ENCODE data around the gene HYLS1. TPM values are rescaled to one million over a fixed set of nuclear protein-coding genes. Genes with fewer than 3 reads are reported as not detected.

The HYLS1 gene
- total and polyA plus RNA-seq, 4 experiments from 2014 or later = 8.1 to 9.6 (median 8.6) TPM

DNA sequence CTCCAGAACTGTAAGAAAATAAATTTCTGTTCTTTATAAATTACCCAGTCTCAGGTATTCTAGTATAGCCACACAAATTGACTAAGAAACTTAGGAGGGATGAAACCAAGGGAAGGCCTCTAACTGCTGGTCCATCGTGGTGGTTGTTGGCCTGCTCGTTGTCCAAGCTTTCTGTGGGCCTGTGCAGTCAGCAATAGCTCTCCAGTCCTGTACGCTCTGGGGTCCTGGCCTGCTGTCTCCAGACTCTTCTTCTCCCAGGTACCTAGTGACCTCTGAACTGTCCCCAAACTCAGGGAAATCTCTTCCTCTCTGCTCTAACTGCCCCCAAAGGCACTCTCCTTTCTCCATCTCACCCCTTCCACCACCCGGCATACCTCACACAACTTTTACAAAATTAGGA, 52.7 kb downstream of the HYLS1 start:
- Histone ChIP-seq H3K27me3 (ENCODE audit: insufficient read depth, low read length) (peaks cover 6% of the 10 kb centered on the region), H3K36me3 (ENCODE audit: insufficient read depth, low read length) (no peaks in the 10 kb centered on the region), H3K9me3 (ENCODE audit: control insufficient read depth in 1 of 2, low read length in 2 of 2) (no peaks in the 10 kb centered on the region), H3K4me3 (ENCODE audit: low read length in 2 of 2) (no peak overlapping the region), H3K4me1 (ENCODE audit: insufficient read depth, low read length) (peaks cover 5% of the 10 kb centered on the region), H3K27ac (ENCODE audit: low read depth, low read length) (no peak overlapping the region)
- H3K27me3 Mint-ChIP-seq = peaks cover 0 to 3% of the 10 kb centered on the region in 2 donors
- CTCF ChIA-PET (ENCODE audit: partially characterized antibody) = interaction anchor here (1.1 to 4.3 kb wide), 5 partner anchors 19 to 271 kb away, joined by 3 to 22 read pairs (median 4); no protein-coding TSS in a partner anchor
- POLR2A ChIA-PET (ENCODE audit: partially characterized antibody) = no interaction called here
- H3K4me1 Mint-ChIP-seq = peaks cover 6 to 19% (median 9%) of the 10 kb centered on the region in 4 donors
- DNase-seq = no peak
- H3K27ac Mint-ChIP-seq = peak overlapping the region in 1 of 7 donors; percentile 1
- H3K9me3 Mint-ChIP-seq = no peaks in the 10 kb centered on the region
- intact Hi-C loops (cut with micrococcal nuclease) = no loop called here
- H3K4me3 Mint-ChIP-seq = no peak overlapping the region
- no peaks in the 10 kb centered on the region for H3K36me3 Mint-ChIP-seq

DNA sequence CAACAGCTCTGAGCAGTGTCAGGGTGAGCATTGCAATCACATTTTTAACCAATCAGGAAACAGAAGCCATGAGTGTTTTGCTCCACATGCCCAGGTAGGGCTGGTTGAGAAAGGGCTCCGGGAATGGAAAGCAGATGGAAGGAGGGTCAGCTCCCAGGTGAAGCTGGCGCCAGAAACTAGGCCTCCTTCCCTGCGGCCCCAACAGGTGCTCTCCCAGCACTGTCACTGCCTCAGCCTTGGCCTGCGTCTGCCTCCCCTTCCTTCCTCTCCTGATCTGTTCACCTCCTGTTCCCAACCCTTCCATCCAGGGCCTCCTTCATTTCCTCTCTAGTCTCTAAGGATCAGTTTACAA, 53.8 kb downstream of the HYLS1 start:
- H3K9me3 Mint-ChIP-seq = no peaks in the 10 kb centered on the region
- ChIA-PET CTCF (ENCODE audit: partially characterized antibody) (interaction anchor here (1.0 to 4.3 kb wide), 4 partner anchors 16 to 252 kb away, joined by 3 to 22 read pairs (median 4); no protein-coding TSS in a partner anchor), POLR2A (ENCODE audit: partially characterized antibody) (no interaction called here)
- no peaks in the 10 kb centered on the region for H3K9me3 ChIP-seq (ENCODE audit: control insufficient read depth in 1 of 2, low read length in 2 of 2)
- no peak overlapping the region for H3K4me3 ChIP-seq (ENCODE audit: low read length in 2 of 2)
- H3K36me3 Mint-ChIP-seq = no peaks in the 10 kb centered on the region
- peaks cover 6% of the 10 kb centered on the region for H3K27me3 ChIP-seq (ENCODE audit: insufficient read depth, low read length)
- peaks cover 6 to 19% (median 9%) of the 10 kb centered on the region in 4 donors for H3K4me1 Mint-ChIP-seq
- peaks cover 5% of the 10 kb centered on the region for H3K4me1 ChIP-seq (ENCODE audit: insufficient read depth, low read length)
- H3K27ac Mint-ChIP-seq = no peak overlapping the region
- no peak for DNase-seq
- peaks cover 0 to 3% of the 10 kb centered on the region in 2 donors for H3K27me3 Mint-ChIP-seq
- no peak overlapping the region for H3K4me3 Mint-ChIP-seq
- intact Hi-C loops (cut with micrococcal nuclease) = no loop called here
- no peak overlapping the region for H3K27ac ChIP-seq (ENCODE audit: low read depth, low read length)
- H3K36me3 ChIP-seq (ENCODE audit: insufficient read depth, low read length) = no peaks in the 10 kb centered on the region

DNA sequence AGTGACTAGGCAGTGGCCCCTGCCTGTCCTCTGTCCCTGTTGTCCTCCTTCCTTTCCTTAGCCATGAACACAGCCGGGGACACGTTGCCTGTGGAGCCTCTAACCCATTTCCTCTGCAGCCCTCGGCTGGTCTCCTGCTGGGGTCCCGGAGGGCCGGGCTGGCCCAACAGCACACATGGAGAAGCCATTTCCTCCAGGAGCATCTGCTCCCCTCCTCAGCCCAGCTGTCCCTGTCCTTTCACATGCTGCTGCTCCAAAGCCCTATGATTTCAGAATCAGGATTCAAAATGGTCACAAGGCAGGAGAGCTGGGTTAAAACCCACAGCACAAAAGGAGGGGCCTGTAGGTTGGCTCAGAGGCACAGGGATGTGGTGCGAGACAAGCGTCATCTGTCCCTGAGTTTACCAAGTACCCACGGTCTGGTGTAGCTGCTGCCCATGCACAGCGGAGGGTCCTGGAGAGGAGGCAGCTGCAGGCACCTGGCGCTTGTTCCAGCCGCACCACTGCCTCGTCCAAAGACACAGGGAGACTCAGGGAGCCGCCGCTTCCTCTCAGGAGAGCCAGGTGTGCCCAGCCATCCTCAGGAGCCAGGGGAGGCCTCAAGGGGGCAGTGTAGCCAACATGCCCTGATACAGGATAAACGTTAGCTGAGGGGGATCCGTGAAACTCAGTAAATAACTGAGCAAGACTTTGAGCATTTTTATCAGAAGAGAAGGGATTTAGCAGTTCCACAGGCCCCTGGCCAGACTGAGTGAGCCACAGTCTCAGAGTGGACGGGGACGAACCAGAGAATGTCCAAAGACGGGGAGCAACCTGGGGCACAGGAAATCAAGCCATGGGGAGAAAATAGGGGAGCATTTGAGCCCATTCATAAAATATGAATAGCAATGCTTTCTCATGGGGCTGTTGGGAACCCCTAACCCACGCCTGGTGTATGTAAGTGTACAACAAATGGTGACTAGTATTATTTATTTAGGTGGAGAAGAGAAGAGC, 54.4 kb downstream of the HYLS1 start:
- Histone ChIP-seq H3K4me3 (ENCODE audit: low read length in 2 of 2) (no peak overlapping the region), H3K36me3 (ENCODE audit: insufficient read depth, low read length) (no peaks in the 10 kb centered on the region), H3K27ac (ENCODE audit: low read depth, low read length) (no peak overlapping the region), H3K27me3 (ENCODE audit: insufficient read depth, low read length) (peaks cover 6% of the 10 kb centered on the region), H3K4me1 (ENCODE audit: insufficient read depth, low read length) (peaks cover 5% of the 10 kb centered on the region), H3K9me3 (ENCODE audit: control insufficient read depth in 1 of 2, low read length in 2 of 2) (no peaks in the 10 kb centered on the region)
- Mint-ChIP-seq H3K4me3 (peak overlapping the region in 4 of 8 donors; percentile 5 to 61 (median 48)), H3K4me1 (peaks cover 6 to 19% (median 9%) of the 10 kb centered on the region in 4 donors), H3K9me3 (no peaks in the 10 kb centered on the region), H3K36me3 (no peaks in the 10 kb centered on the region), H3K27me3 (peaks cover 0 to 3% of the 10 kb centered on the region in 2 donors), H3K27ac (peak overlapping the region in 2 of 7 donors; percentile 6 to 55)
- peak in 4 of 5 donors; percentile 27 to 29 (median 29) for DNase-seq
- intact Hi-C loops (cut with micrococcal nuclease) = no loop called here
- POLR2A ChIA-PET (ENCODE audit: partially characterized antibody) = no interaction called here
- CTCF ChIA-PET (ENCODE audit: partially characterized antibody) = interaction anchor here (0.6 to 3.2 kb wide), 12 partner anchors 16 to 539 kb away, joined by 3 to 41 read pairs (median 4); no protein-coding TSS in a partner anchor

DNA sequence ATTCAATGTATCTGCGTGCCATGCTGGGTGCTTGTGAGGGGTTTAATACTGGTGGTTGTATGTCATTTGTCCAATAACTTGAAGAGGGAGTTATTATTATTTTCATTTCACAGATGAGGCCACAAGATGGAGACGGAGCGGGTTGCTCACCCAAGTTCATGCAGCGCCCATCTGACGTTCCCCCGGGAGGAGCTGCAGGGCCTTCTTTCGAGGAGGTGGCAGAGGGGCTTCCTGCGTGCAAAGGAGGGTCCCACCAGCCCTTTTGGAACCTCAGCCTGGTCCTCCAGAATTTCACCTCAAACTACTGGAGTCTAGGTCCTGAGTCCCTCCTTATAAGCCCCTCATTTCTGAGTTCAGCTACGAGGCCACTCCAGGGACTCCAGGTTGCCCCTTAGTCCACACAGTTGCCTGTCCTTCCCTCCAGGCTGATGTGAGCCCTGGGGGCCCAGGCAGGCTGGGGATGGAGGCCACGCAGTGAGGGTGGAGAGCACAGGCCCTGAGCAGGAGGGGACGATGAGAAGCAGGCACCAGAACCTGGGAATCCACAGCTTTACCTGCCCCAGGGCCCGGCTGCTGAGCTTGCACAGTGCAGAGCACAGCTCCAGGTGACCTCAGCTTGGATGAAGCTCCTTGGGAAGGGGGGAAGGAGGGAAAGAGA, 55.4 kb downstream of the HYLS1 start:
- H3K27ac Mint-ChIP-seq = no peak overlapping the region
- no peak overlapping the region for H3K27ac ChIP-seq (ENCODE audit: low read depth, low read length)
- H3K4me3 ChIP-seq (ENCODE audit: low read length in 2 of 2) = no peak overlapping the region
- intact Hi-C loops (cut with micrococcal nuclease) = no loop called here
- H3K9me3 Mint-ChIP-seq = no peaks in the 10 kb centered on the region
- H3K36me3 ChIP-seq (ENCODE audit: insufficient read depth, low read length) = no peaks in the 10 kb centered on the region
- no peak for DNase-seq
- peaks cover 5% of the 10 kb centered on the region for H3K27me3 ChIP-seq (ENCODE audit: insufficient read depth, low read length)
- H3K4me1 ChIP-seq (ENCODE audit: insufficient read depth, low read length) = peaks cover 5% of the 10 kb centered on the region
- peaks cover 6 to 19% (median 9%) of the 10 kb centered on the region in 4 donors for H3K4me1 Mint-ChIP-seq
- no peaks in the 10 kb centered on the region for H3K36me3 Mint-ChIP-seq
- POLR2A ChIA-PET (ENCODE audit: partially characterized antibody) = no interaction called here
- H3K9me3 ChIP-seq (ENCODE audit: control insufficient read depth in 1 of 2, low read length in 2 of 2) = no peaks in the 10 kb centered on the region
- peaks cover 0 to 3% of the 10 kb centered on the region in 2 donors for H3K27me3 Mint-ChIP-seq
- H3K4me3 Mint-ChIP-seq = no peak overlapping the region
- CTCF ChIA-PET (ENCODE audit: partially characterized antibody) = interaction anchor here (0.9 to 3.2 kb wide), 9 partner anchors 10 to 538 kb away, joined by 3 to 41 read pairs (median 6); no protein-coding TSS in a partner anchor

DNA sequence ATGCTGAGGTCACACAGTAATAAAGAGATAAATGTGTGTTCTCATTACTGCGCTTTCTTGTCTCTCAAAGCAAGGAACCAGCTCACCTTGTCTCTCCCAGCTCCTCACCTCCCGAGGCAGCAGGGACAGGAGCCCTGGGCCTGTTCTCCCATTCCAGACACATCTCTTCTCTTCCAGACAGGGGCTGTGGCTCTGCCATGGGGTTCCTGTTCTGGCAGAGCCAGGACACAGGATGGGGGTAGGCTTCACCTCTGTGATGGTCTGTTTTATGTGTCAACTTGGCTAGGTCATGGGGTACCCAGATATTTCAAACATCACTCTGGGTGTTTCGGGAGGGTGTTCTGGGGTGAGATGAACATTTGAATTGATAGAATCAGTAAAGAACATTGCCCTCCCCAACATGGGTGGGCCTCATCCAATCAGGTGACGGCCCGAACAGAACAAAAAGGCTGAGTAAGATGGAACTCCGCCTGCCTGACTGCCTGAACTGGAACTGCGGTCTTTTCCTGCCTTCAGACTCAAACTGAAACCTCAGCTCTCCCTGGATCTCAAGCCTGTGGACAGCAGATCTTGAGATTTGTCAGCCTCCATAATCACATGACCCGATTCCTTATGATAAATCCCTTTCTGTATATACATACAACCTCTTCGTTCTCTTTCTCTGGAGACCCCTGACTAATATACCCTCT, 56.3 kb downstream of the HYLS1 start:
- DNase-seq = no peak
- no peaks in the 10 kb centered on the region for H3K9me3 ChIP-seq (ENCODE audit: control insufficient read depth in 1 of 2, low read length in 2 of 2)
- no peaks in the 10 kb centered on the region for H3K27me3 ChIP-seq (ENCODE audit: insufficient read depth, low read length)
- H3K4me3 ChIP-seq (ENCODE audit: low read length in 2 of 2) = no peak overlapping the region
- Mint-ChIP-seq H3K4me3 (no peak overlapping the region), H3K4me1 (peaks cover 4 to 12% (median 6%) of the 10 kb centered on the region in 4 donors), H3K27me3 (peaks cover 0 to 3% of the 10 kb centered on the region in 2 donors), H3K36me3 (no peaks in the 10 kb centered on the region), H3K9me3 (no peaks in the 10 kb centered on the region), H3K27ac (no peak overlapping the region)
- no peak overlapping the region for H3K27ac ChIP-seq (ENCODE audit: low read depth, low read length)
- intact Hi-C loops (cut with micrococcal nuclease) = no loop called here
- H3K36me3 ChIP-seq (ENCODE audit: insufficient read depth, low read length) = no peaks in the 10 kb centered on the region
- ChIA-PET CTCF (ENCODE audit: partially characterized antibody) (interaction anchor here (0.9 to 3.2 kb wide), 6 partner anchors 9 to 254 kb away, joined by 3 to 41 read pairs (median 5); no protein-coding TSS in a partner anchor), POLR2A (ENCODE audit: partially characterized antibody) (no interaction called here)
- H3K4me1 ChIP-seq (ENCODE audit: insufficient read depth, low read length) = peaks cover 5% of the 10 kb centered on the region

DNA sequence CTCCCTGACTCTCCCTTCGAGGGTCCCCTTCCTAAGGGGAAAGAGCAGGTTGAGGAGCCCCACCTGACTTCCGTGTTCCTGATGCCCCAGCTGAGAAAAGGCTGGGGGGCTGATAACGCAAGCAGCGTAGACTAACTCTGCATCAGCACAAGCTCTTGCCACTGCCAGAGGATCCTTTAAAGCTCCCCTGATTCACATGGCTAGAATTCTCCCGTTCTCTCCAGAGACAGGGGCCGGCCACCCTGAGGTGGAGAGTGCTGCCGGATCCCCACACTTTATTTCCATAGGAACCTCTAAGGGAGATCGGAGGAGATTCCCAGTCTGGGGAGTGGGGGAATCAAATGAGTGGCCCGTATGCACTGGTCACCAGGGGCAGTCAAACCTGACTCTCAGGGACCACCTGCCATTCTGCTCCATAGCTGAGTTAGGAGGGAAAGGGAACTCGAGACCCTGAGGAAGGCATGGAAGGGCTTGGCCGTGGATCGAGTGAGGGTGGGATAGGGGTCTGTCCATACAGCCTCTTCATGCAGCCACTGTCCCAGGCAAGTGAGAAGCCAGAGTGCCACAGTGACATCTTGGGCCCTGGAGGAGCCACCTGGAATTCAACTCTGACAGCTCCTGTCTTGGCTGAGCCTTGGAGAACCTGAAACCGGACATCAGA, 57.0 kb downstream of the HYLS1 start:
- no peak overlapping the region for H3K27ac ChIP-seq (ENCODE audit: low read depth, low read length)

More for the DNA sequence above, 57.0 kb downstream of the HYLS1 start:
- H3K36me3 ChIP-seq (ENCODE audit: insufficient read depth, low read length) = no peaks in the 10 kb centered on the region
- ChIA-PET CTCF (ENCODE audit: partially characterized antibody) (interaction anchor here (1.3 to 3.2 kb wide), 3 partner anchors 94 to 249 kb away, joined by 3 to 41 read pairs (median 9); no protein-coding TSS in a partner anchor), POLR2A (ENCODE audit: partially characterized antibody) (no interaction called here)
- DNase-seq = no peak
- no peaks in the 10 kb centered on the region for H3K27me3 ChIP-seq (ENCODE audit: insufficient read depth, low read length)
- intact Hi-C loops (cut with micrococcal nuclease) = no loop called here
- no peaks in the 10 kb centered on the region for H3K36me3 Mint-ChIP-seq
- peaks cover 0 to 3% of the 10 kb centered on the region in 2 donors for H3K27me3 Mint-ChIP-seq
- H3K4me3 ChIP-seq (ENCODE audit: low read length in 2 of 2) = no peak overlapping the region
- no peaks in the 10 kb centered on the region for H3K9me3 Mint-ChIP-seq
- no peaks in the 10 kb centered on the region for H3K9me3 ChIP-seq (ENCODE audit: control insufficient read depth in 1 of 2, low read length in 2 of 2)
- H3K4me3 Mint-ChIP-seq = no peak overlapping the region
- H3K4me1 Mint-ChIP-seq = peaks cover 4 to 10% (median 6%) of the 10 kb centered on the region in 4 donors
- no peak overlapping the region for H3K27ac Mint-ChIP-seq
- H3K4me1 ChIP-seq (ENCODE audit: insufficient read depth, low read length) = peaks cover 5% of the 10 kb centered on the region

All from CD4-positive, alpha-beta memory T cell (primary cell).